GM18520 (cell line): Measurements from ENCODE around the gene SORBS2.

Source experiments
- ATAC-seq: cut with Tn5 transposase; IDR thresholded peaks from one replicate; pipeline ENCODE4 v1.9.1; 2021; ENCODE audit not compliant: unreplicated experiment

Gene SORBS2

GRCh38 chr4:185597532-185598188 is 214.3 kb downstream of the SORBS2 start:
- ATAC-seq: no peak

- ATAC-seq: no peak
Observed at GRCh38 chr4:185592845-185593488, 219.0 kb downstream of the SORBS2 start.

DNA sequence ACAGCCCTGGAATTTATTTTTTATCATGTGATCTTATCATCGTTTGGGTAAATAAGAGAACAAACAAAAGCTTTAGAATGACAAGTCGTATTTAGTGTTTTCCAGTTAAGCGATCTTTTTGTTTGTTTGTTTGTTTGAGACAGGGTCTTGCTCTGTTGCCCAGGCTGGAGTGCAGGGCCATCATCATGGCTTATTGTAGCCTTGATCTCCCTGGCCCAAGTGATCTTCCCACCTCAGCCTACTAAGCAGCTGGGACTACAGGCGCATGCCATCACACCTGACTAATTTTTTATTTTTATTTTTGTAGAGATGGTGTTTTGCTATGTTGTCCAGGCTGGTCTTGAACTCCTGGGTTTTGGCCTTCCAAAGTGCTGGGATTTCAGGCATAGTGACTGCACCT is 219.6 kb downstream of the SORBS2 start:
- no peak for ATAC-seq

DNA sequence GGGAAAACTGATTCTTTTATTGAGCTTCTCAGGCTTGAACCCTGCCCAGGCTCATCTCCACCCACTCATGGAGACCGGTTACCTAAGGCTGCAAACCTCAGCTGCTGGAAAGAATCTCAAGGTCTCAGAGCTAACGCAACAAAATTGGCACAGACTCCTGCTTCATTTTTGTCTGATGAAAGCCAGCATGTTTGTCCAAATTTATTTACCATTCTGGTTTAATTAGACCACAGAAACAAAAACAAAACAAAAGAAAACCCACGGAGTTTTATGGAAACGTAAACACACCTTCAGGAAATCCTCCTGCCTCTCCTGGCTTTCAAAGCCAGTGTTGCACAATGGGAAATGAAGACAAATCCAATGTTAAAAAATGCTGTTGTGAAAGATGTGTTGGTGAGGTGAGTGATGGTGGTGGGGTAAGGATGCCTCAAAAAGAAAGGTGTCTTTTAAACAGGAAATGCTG is 220.3 kb downstream of the SORBS2 start:
- no peak for ATAC-seq

- no peak for ATAC-seq
Observed at GRCh38 chr4:185590982-185591381, 221.0 kb downstream of the SORBS2 start.

DNA sequence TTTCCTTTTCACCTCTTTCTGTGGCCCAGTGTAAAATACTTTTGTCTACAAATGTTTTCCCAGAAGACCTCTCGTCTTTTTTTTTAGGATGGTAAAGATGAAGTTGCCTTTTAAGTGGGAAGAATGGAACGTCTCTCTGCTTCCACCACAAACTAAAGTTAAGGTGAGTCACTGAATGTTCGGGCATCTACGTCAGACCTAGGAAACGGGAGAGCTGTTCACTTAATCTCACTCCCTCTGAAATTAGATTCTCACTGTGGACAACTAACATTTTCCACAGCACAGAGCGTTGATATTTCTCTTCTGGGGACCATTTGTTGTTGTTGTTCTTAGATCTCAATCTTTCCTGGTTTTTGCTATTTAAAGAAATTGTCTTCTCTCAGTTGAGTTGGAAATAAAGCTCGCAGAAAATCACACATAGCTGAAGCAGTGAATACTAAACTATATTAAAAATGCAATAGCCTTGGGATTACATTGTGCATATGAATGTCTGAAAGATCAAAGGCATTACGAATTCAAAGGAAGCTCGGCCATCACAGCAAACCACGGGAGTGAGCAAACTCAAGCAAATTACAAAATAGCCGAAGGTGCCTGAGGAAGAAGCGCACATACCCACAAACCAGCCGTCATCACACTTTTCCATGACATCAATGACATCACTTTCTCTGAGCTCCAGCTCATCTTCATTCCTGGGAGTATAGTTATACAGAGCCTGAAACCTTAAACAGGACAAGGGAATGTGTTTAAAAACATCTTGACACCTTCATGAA is 222.7 kb downstream of the SORBS2 start:
- ATAC-seq: no peak

DNA sequence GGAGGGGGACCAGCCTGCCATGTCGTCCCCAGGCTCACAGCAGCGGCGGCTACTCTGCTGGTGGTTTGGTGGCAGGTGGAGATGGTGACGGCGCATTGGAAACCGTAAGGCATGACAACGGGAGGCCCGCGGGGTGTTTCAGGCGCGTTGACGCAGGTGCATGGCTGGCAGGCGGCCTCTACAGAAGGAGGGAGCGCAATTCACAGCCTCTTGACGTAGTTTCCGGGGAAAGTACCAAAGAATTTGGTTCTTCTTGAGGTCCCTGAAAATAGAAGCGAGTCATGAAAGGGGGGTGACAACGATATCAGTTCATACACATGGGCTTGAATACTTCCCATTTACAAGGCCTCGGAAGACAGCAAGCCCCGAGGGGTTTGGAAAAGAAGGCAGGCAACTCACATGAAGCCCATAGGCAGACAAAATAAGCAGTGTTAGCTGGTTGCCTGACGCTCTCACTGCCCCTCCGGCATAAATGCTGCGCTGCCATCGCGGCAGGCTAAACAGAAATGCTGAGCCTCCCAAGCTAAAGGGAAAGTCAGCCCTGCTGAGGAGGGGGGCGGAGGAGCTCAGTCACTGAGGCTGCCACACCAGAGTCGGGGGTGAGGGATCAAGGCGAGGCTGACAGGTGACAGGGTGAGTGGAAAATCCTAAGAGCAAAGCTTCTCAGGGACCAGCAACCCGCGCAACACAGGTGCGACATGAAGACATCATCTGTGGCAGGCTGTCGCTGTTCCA is 224.4 kb downstream of the SORBS2 start:
- peak; percentile 78 for ATAC-seq

- no peak for ATAC-seq
Observed at GRCh38 chr4:185587030-185587426, 225.0 kb downstream of the SORBS2 start.

DNA sequence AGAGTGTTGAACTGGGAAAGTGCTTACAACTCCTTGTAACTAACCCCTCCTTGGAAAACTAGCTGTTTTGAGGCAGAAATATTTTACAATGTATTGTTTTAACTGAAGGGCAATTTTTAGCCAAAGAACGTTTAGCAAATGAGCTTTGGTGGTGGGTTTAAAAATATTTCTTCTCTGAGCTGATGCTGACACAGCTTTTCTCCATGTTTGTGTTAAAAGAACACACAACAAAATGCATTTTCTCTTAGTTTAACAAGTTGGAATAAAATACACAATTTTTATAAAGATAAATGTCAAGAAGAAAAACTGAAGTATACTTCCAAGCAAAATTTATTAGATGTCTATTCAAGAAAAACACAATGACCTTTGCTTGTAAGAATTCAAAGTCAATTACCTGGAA is 226.8 kb downstream of the SORBS2 start:
- ATAC-seq: no peak

DNA sequence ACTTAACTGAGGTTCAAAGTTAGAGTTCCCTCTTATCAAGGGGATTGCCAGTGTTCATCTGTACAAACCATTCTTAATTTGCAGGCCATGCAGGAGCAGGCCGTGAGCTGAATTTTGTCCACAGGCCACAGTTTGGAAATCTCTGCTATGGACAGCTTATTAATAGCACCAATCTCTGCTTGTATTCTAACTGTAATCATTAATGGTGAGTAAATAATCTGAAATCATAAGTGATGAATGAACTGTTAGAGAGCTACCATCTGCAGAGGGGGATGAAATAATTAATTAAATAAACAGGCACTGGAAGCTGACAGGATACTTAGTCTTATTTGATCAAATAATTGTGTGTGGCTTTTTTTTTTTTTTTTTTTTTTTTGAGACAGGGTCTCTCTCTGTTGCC is 228.2 kb downstream of the SORBS2 start:
- ATAC-seq: no peak

DNA sequence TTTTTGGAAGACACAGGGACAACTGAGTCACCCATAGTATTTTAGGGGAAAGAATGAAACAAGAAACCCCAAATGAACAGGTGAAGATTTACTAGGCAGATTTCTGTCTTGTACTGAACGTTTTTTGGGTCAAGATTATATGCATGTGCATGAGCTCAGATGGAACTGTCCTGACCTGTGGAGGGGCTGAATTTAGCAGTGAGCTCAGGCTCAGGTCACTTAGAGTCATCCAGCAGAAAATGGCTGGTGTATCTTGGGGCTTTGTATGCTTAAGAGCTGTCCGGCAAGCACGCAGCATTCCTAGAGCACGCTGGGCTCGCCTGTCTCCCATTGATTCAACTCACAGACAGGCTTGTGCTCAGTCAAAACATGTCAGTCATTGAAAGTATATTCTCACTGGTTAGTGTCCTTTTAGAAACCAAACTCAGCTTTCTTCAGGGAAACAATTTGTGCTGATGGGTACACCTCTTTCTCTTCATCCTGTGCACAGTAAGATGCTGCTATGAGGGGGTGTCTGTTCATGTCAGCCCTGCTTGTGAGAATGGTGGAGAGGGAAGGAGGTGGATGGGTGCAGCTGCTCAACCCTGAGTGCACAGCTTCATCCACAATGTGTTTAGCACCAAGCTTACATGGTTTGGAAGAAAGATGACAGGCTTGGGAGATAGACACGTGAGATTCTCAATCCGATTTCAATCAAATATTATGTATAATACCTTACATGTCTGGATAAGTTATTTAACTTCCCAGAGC is 229.2 kb downstream of the SORBS2 start:
- ATAC-seq: no peak

- ATAC-seq: no peak
Observed at GRCh38 chr4:185580699-185581098, 231.3 kb downstream of the SORBS2 start.

DNA sequence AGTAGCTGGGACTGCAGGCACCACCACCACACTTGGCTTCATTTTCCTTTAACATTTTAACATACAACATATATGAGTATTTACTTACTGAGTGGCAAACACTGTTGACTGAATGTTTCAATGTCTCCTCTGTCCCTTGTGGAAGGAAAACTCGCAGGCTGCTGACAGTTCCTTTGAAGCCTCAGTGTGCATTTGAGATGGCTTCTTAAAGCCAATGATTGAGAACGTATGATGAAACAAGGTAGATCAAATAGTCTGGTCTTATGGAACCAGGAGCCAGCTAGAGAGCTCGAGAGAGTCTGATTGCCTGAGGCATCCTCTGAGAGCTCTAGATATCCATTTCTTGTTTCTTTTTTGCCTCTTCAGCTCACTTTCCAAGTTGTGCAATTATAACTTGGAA is 233.7 kb downstream of the SORBS2 start:
- no peak for ATAC-seq

DNA sequence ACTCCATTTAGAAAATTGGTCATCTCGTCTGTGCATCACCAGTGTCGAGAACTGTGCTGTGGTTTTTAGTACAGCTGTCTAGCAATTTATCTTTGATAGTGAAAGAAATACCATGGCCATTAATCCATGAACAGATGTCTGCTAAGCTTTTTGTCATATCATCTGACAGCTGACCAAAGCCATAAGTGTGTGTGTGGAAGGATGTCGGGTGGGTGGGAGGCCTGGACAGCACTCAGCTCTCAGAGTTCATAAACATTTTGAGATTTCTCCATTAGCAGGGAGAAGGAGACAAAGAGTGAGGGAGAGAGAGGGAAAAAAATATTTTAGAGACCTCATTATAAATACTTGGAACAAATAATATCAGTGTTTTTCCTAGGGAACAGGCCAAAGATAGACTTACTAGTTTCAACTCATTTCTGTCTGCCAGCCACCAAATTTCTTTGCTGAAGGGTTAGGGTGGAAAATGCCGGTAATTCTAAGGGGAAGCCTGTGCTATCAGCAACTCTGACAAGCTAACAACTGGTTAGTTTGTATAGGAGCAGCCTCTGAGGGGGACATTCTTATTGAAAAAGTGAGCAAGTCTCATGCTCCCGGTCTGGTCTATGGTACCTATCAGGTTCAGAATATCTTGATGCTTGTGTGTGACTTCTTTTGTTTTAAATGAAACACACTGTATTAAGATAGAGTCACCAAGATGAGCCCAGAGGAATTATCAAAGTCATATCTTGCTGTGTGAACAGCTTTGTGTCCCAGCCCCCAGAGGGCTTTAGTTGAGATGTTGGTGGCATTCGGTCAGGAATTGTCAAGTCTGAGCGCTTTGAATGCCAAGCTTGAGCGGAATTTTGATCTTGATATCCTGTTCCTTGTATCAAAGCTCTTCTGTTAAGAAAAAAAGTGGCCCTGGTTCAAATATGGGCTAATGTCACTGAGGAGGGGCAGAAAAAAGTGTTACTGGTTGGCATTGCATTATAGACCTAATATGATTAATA is 234.7 kb downstream of the SORBS2 start:
- ATAC-seq: no peak

DNA sequence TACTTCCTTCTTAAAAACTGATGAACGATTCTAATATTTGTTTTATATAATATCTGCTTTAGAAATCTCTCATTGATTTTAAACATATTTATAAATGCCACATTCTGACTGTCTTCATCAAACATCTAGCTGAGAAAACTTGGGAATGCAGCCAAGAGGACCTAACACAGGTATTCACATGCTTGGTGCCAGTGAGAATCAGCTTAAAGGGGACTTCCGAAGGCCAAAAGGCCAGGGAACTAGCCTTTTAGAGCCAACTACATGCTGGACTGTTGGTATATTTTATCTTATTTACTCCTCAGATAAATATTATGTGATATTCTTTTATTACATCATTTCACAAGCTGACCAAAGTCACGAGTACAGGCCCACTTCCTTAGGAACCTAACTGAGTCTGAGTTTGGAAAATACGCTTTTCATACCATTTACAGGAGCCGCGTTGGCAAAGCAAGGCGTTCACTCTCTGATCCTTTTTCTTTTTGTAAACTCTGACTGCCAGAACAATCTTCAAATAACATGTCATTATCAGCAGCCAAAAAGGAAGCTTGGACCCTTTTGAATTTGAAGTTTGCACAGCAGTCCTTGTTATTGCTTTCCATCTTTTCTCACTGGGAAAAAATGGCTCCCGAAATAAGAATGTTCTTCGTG is 235.6 kb downstream of the SORBS2 start:
- no peak for ATAC-seq

- no peak for ATAC-seq
Observed at GRCh38 chr4:185573651-185574199, 238.3 kb downstream of the SORBS2 start.

DNA sequence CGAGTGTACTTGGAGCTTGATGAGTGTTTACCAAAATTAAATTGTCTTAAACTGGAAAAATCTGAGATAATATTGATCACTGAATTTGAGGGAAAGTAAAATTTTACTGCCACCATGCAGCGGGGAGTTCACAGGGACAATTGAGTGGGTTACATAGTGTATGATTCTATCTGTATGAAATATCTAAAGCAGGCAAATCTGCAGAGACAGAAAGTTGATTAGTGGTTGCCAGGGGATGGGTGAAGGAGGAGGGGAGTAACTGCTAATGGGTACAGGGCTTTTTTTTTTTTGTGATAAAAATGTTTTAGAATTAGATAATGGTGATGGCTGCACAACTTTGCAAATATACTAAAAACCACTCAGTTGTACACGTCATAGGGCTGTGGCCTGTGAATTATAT is 241.3 kb downstream of the SORBS2 start:
- ATAC-seq: no peak
